ENCODE measurements around the gene LRRC32.
A peak's percentile ranks its signal among the peaks of the same experiment; 100 is the strongest.

The LRRC32 gene

DNA sequence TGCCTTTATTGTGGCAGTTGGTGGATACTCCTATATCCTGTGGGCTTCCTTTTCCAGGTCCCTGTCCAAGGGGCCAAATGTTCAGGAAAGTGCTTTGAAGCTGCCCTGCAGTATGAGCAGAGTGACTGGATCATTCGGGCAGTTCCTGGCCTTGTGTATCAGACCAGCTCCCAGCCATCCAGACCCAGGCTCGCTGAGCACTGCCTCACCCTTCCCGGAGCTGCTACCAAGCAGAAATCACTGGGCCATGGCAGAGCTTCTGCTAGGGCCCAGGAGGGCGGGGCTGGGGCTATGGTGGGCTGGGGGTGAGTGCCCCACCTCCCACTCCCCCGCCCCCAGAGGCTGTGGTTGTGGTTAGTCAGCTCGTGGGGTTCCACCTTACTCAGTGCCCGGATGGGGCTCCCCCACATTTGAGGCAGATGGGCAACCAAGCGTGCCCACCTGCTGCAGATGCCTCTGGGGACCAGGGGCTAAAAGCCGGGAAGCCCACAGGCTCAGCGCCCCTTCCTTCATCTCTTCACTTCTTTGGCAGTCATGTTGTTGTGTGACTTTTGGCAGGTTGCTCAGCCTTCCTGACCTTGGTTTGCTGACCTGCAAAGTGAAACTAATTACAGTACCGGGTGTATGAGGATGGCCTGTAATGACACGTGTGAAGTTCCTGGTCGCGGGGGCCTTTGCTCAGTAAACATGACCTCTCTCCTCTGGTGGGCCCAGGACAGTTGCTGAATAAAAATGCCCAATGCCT is 2.1 kb upstream of the LRRC32 start:
- Histone ChIP-seq H3K27ac (no peak overlapping the region), H3K4me1 (ENCODE audit: control insufficient read depth in 1 of 2, insufficient read depth in 1 of 2, low read depth in 1 of 2, low read length in 1 of 2) (peaks cover 7 to 16% of the 10 kb centered on the region in 2 experiments), H3K36me3 (no peaks in the 10 kb centered on the region), H3K27me3 (peaks cover 99% of the 10 kb centered on the region), H3K4me3 (ENCODE audit: low read depth in 1 of 2, low read length in 1 of 2) (no peak overlapping the region), H3K9me3 (no peaks in the 10 kb centered on the region)
- TF ChIP-seq, protein P1, sequence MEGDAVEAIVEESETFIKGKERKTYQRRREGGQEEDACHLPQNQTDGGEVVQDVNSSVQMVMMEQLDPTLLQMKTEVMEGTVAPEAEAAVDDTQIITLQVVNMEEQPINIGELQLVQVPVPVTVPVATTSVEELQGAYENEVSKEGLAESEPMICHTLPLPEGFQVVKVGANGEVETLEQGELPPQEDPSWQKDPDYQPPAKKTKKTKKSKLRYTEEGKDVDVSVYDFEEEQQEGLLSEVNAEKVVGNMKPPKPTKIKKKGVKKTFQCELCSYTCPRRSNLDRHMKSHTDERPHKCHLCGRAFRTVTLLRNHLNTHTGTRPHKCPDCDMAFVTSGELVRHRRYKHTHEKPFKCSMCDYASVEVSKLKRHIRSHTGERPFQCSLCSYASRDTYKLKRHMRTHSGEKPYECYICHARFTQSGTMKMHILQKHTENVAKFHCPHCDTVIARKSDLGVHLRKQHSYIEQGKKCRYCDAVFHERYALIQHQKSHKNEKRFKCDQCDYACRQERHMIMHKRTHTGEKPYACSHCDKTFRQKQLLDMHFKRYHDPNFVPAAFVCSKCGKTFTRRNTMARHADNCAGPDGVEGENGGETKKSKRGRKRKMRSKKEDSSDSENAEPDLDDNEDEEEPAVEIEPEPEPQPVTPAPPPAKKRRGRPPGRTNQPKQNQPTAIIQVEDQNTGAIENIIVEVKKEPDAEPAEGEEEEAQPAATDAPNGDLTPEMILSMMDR (IDR thresholded peaks at IDR 0.05): no peak

DNA sequence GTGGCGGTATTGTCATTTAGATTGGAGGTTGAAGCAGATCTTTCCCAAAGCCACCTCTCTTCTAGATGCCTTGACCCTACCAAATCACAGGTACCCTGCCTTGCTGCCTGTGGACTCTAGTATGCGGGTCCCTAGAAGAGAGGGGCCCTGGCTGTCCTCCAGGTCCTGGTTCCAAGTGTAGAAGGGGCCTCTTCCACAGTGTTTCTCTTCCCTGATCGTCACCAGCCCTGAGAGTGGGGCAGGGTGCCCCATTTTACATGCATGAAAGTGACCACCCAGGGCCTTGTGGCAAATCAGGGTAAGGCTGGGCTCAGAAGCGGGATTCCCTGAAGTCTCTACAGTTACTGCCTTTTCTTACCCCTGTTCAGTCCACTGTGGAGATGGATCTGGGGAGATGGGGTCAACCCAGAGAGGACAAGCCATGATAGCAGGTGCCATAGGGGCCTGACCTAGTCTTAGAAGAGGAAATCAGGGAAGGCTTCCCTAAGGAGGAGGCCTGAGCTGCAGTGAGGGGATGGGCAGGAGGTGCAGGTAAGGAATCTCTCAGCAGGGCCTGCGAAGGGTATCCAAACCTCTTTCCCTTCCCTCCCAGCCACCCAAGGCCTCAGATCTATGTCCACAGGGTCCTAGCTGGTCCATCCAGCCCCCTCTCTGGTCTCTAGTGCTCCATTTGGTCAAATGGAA is 1.2 kb upstream of the LRRC32 start:
- Histone ChIP-seq H3K9me3 (no peaks in the 10 kb centered on the region), H3K27me3 (peaks cover 99% of the 10 kb centered on the region), H3K4me3 (ENCODE audit: low read depth in 1 of 2, low read length in 1 of 2) (no peak overlapping the region), H3K36me3 (no peaks in the 10 kb centered on the region), H3K27ac (no peak overlapping the region), H3K4me1 (ENCODE audit: control insufficient read depth in 1 of 2, insufficient read depth in 1 of 2, low read depth in 1 of 2, low read length in 1 of 2) (peaks cover 7 to 16% of the 10 kb centered on the region in 2 experiments)
- TF ChIP-seq, protein P1 (IDR thresholded peaks at IDR 0.05): no peak

DNA sequence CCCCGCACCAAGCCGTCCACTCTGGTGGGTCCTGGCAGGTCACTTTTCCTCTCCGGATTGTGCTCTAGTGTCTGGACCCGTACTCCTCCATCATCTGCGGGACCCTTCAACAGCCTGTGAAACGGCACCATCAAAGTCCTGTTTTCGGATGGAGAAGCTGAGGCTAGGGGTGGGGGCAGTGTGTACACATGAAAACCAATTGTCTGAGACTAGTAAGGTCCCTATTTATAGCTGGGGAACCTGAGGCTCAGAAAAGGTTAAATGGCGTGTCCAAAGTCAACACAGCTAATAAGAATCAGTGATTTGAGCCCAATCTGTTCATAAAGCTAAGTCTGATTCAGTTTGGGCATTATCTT is 668 bp upstream of the LRRC32 start:
- TF ChIP-seq, protein P1 (IDR thresholded peaks at IDR 0.05): no peak
- H3K27me3 ChIP-seq: peaks cover 98% of the 10 kb centered on the region

DNA sequence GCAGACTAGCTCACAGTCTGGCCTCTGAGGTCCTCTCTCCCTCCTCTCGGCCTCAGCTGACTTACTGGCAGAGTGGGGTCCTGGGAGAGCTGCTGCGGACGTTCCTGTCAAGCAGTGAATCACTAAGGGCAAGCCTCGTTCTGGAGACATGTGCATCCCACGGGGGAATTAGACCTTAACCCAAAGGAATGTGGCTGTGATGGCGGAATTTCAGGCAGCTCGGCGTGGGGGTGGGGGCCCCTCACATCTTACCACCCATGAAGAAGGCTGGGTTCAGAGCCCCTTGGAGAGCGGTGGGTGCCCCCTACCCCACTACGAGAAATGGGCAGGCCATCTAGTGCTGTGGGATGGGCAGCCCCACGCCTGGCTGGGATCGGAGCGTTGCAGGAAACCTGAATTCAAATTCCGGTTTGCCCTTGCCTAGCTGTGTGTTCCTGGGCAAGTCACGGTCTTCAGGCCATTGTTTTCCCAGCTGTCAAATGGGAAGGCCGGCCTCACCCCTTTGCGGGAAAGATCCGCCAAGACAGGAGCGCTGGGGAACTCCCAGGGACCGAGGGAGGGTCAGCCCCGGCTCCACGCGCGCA is 554 bp downstream of the LRRC32 start:
- H3K27ac ChIP-seq: no peak overlapping the region
- peaks cover 7 to 16% of the 10 kb centered on the region in 2 experiments for H3K4me1 ChIP-seq (ENCODE audit: control insufficient read depth in 1 of 2, insufficient read depth in 1 of 2, low read depth in 1 of 2, low read length in 1 of 2)
- TF ChIP-seq, protein P1 (IDR thresholded peaks at IDR 0.05): no peak
- H3K9me3 ChIP-seq: no peaks in the 10 kb centered on the region
- H3K4me3 ChIP-seq (ENCODE audit: low read depth in 1 of 2, low read length in 1 of 2): peak overlapping the region in 1 of 2 experiments; percentile 45
- H3K36me3 ChIP-seq: no peaks in the 10 kb centered on the region
- peaks cover 90% of the 10 kb centered on the region for H3K27me3 ChIP-seq

More for the DNA sequence above, 668 bp upstream of the LRRC32 start:
- Histone ChIP-seq H3K36me3 (no peaks in the 10 kb centered on the region), H3K4me1 (ENCODE audit: control insufficient read depth in 1 of 2, insufficient read depth in 1 of 2, low read depth in 1 of 2, low read length in 1 of 2) (peaks cover 7 to 16% of the 10 kb centered on the region in 2 experiments), H3K9me3 (no peaks in the 10 kb centered on the region), H3K27ac (no peak overlapping the region), H3K4me3 (ENCODE audit: low read depth in 1 of 2, low read length in 1 of 2) (peak overlapping the region in 1 of 2 experiments; percentile 45)

DNA sequence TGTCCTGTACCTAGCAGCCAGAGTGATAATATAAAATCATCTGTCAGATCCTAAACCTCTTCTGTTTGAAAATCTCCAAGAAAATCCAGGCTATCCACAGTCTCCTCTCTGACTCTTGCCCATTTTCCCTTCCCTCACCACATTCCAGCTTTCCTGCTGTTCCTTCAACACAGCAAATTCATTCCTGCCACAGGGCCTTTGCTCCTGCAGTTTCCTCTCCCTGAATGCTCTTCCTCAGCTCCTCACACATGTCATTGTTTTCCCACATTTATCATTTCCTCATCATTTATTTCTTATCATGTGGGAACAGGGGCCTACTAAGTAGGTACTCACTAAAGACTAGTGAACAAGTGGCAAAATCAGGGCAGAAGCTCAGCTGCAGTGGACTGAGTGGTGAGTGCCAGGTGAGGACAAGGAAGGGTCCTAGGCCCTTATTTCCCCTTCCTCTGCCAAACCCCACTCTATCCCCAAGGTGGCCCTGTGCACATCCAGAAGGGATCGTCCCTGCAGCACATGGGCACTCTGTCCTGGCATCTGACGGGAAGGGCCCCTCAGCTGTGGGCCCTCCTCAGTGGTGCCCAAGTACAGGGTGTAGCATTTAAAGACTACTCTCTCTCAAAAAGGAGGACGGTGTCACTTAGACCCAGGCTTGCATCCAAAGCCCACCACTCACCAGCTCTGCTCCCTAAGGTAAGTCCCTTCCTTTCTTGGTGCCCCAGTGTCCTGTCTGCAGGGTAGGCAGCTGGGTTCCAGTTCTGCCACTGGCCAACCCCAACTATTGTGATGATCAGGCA is 2.0 kb downstream of the LRRC32 start:
- no peaks in the 10 kb centered on the region for H3K9me3 ChIP-seq
- TF ChIP-seq, protein P1 (IDR thresholded peaks at IDR 0.05): no peak
- peaks cover 91% of the 10 kb centered on the region for H3K27me3 ChIP-seq
- H3K27ac ChIP-seq: no peak overlapping the region
- no peaks in the 10 kb centered on the region for H3K36me3 ChIP-seq
- peaks cover 10 to 16% of the 10 kb centered on the region in 2 experiments for H3K4me1 ChIP-seq (ENCODE audit: control insufficient read depth in 1 of 2, insufficient read depth in 1 of 2, low read depth in 1 of 2, low read length in 1 of 2)
- H3K4me3 ChIP-seq (ENCODE audit: low read depth in 1 of 2, low read length in 1 of 2): no peak overlapping the region

All from neutrophil (primary cell).